GM19438 (cell line): ENCODE data around the gene ADAP1.

Experiments
- ATAC-seq: cut with Tn5 transposase; IDR thresholded peaks from one replicate; pipeline ENCODE4 v1.9.1; 2021; ENCODE audit warnings: low read depth; ENCODE audit not compliant: unreplicated experiment

ADAP1 gene

GRCh38 chr7:897086-897485, 57.4 kb downstream of the ADAP1 start:
- no peak for ATAC-seq

GRCh38 chr7:896346-897075, 58.0 kb downstream of the ADAP1 start:
- ATAC-seq, result no peak

- ATAC-seq, result no peak
These were observed 58.9 kb downstream of the ADAP1 start for GRCh38 chr7:895451-896052.

- no peak for ATAC-seq
These were observed 59.5 kb downstream of the ADAP1 start for GRCh38 chr7:894927-895450.

GRCh38 chr7:894164-894867, 60.2 kb downstream of the ADAP1 start:
- no peak for ATAC-seq

GRCh38 chr7:893686-894085, 60.8 kb downstream of the ADAP1 start:
- no peak for ATAC-seq

- no peak for ATAC-seq
These were observed 61.6 kb downstream of the ADAP1 start for GRCh38 chr7:892648-893593.

GRCh38 chr7:891805-892204, 62.7 kb downstream of the ADAP1 start:
- ATAC-seq, result no peak

- no peak for ATAC-seq
These were observed 63.2 kb downstream of the ADAP1 start for GRCh38 chr7:891291-891690.

GRCh38 chr7:890868-891267, 63.6 kb downstream of the ADAP1 start:
- ATAC-seq, result no peak

- no peak for ATAC-seq
These were observed 65.1 kb downstream of the ADAP1 start for GRCh38 chr7:889391-889790.

- ATAC-seq, result no peak
These were observed 65.5 kb downstream of the ADAP1 start for GRCh38 chr7:889025-889390.

- ATAC-seq, result no peak
These were observed 66.1 kb downstream of the ADAP1 start for GRCh38 chr7:888081-889024.

- no peak for ATAC-seq
These were observed 67.0 kb downstream of the ADAP1 start for GRCh38 chr7:887488-887820.

- no peak for ATAC-seq
These were observed 67.6 kb downstream of the ADAP1 start for GRCh38 chr7:886626-887487.

GRCh38 chr7:885893-886625, 68.4 kb downstream of the ADAP1 start:
- no peak for ATAC-seq

GRCh38 chr7:885261-885892, 69.1 kb downstream of the ADAP1 start:
- no peak for ATAC-seq
